Hematopoietic multipotent progenitor cell treated with erythropoietin and hydrocortisone succinate and interleukin-3 and kit ligand, for 4 days (in vitro differentiated cells): ENCODE results near the gene RNF5.
A peak's percentile ranks its signal among the peaks of the same experiment; 100 is the strongest.
"Not testable (repeated sequence)": the region's sequence is repeated elsewhere in the genome, so short reads cannot be mapped to it uniquely, and the experiment has no call there.

ENCODE experiments used
- DNase-seq: peaks from one replicate; pipeline ENCODE4 v3.0.0-alpha.2; 2015

Gene RNF5

GRCh38 chr6:32177788-32178546, at the start of gene RNF5:
Gene RNF5, plus strand, starts transcription at chr6:32178405. Its CDS starts 107 bp downstream, at chr6:32178512.
- DNase-seq: peak; percentile 100

DNA sequence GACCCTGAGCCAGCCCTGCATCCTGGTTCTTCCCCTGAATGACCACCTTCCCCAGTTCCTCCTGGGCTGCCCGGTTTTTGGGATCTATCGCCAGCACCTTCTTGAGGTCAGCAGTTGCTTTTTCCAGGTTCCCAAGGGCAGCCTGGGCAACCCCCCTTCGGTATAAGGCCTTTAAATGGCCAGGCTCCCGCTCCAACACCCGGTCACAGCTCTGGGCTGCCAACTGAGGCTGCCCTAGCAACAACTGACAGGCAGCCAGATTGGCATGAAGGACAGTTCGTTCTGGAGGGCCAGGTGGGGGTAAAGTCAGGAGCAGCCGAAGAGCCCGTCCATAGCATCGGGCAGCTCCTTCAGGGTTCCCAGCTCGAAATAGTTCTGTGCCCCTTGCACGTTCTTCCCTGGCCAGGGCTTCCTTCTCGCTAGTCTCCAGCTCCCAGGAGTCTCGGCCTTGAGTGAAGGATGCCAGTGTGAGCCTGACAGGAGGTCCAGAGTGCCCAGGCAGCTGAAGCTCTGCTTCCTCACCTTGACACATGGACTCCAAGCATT, 49.4 kb upstream of the RNF5 start:
- no peak for DNase-seq

GRCh38 chr6:32129297-32130088, 48.7 kb upstream of the RNF5 start:
- no peak for DNase-seq

- peak; percentile 90 for DNase-seq
These were observed 46.7 kb upstream of the RNF5 start for GRCh38 chr6:32131439-32131948.

- no peak for DNase-seq
These were observed 46.1 kb upstream of the RNF5 start for GRCh38 chr6:32132110-32132509.

DNA sequence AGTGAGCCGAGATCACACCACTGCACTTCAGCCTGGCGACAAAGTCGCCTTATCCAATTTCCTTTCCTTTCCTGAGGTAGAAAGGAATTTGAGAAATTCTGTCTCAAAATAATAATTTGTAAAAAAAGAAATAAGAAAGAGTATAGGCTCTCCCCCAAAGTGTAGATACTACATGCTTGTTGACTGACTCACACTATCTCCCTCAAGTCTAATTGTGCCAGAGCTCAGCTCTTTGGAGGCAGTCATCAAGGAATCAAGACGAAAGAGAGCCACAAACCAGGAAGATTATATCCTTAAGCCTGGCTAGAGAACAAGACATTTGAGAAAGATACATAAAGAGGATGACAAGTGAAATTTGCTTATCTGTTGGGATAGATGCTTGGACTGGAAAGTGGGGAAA, 44.4 kb upstream of the RNF5 start:
- DNase-seq: no peak

DNA sequence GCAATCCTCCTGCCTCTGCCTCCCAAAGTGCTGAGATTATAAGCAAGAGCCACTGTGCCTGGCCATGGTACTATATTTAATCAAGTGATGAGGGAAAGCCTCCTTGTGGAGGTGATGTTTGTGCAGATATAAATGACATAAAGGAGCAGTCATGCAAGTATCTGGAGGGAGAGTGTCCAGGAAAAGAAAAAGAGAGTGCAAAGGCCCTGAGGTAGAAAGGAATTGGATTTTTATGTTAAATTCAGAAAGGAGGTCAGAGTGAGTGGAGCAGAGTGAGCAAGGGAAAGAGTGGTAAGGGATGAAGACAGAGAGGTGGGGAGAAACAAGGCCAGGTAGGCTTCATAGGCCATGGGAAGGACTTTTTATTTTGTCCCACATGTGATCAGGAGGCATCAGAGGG, 40.8 kb upstream of the RNF5 start:
- no peak for DNase-seq

- DNase-seq: no peak
These were observed 38.6 kb upstream of the RNF5 start for GRCh38 chr6:32139590-32139989.

DNA sequence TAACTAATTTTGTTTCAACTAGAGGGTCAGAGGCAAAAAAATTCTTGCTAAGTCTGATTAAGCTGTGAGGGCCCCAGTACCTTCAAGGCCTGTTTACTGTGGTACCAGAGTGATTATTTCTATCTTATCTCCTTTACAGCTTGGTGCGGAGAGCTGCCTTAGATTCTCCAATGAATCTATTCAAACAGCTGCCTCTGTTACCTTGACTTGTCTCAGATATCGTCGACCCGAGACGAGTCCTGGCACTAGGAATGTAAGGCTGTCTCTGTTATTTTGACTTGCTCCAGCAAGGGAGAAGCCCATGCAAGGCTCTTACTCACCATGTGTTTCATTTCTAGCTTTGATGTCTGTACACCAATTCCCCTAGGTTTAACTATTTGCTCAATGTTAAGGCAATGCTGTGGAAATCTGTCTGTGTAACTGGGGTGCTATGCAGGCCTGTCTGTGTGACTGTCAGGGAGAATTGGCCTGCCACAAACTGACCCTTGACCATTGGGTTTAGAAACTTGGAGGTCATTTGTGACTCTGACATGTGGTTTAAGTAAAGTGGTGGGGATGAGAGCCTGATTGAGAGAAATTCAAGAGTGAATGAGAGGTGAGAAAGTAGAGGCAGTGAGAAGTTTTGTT, 37.7 kb upstream of the RNF5 start:
- DNase-seq: no peak

DNA sequence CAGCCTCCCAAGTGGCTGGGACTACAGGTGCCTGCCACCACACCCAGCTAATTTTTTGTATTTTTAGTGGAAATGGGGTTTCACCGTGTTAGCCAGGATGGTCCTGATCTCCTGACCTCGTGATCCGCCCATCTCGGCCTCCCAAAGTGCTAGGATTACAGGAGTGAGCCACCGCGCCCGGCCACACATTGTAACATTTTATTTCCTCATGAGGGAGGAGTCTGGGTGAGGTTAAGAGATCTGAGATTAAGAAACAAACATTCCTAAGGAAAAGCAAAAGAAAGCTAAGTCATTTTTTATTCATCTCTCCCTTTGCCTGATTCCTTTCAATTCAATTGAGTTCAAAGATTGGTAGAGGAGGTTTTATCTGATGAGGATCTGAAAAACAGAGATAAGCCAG, 34.0 kb upstream of the RNF5 start:
- DNase-seq: not testable (repeated sequence)

DNA sequence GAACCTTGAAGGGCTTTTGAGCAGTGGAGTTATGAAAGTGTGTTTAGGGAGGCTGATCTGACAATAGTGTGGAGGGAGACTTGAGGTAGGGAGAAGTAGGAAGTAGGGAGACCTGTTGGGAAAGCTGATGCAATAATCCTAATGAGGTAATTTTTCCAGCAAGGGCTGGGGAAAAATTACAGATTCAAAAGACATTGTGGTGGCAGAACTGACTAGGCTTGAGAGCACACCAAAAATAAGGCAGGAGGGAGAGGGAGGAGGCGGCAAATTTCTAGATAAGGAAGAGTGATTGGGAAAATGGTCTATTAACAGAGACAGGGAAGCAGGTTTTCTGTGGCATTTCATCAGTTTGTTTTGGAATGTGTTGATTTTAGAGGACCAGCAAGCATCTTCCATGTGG, 31.9 kb upstream of the RNF5 start:
- no peak for DNase-seq

DNA sequence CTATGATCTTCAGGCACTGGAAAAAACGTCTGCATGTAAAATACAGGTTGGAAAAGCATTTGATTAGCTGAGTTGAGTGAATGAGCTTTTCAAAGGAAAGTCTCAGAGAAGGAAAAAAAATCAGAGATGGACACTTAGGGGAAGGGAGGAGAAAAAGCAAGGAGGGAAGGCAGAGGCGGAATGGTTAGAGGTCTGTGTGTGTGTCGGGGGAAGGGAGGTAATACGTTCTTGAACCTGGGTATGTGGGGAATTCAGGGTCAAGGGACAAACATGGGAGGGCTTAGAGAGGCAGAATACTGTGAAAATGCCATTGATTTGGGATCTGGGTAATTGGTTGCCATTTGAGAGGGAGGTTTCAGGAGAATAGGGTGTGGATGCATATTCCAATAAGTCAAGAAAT, 31.5 kb upstream of the RNF5 start:
- DNase-seq: no peak

DNA sequence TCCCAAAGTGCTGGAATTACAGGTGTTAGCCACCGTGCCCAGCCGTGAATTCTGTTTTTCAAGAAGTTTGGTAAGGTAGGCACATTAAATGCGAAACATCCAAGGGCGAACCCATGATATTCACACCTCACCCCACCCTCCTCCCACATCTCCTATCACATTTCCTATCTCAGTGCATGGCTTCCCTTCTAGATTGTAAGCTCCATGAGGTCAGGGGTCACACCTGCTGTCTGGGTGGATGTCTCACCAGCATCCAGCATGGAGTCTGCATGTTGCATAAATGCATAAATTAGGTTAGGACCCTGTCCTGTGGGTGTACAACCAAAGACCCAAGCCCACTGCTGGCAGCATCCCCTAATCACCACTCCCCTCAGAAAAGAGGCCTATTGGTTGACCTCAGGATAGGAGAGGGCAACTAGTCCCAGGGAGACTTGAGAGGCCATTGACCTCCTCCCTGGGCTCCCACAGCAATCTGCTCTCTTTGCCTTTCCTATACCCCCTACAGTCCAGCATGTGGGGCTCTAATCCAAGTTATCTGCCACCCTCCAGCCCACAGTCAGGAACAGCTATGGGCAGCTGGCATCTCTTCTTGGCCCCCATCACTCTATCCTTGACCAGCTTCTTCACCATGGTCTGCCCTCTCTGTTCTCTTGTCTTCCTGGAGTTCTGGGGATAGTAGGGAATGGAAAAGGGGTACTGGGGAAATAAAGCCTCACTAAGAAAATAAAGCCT, 30.6 kb upstream of the RNF5 start:
- DNase-seq: peak; percentile 68

DNA sequence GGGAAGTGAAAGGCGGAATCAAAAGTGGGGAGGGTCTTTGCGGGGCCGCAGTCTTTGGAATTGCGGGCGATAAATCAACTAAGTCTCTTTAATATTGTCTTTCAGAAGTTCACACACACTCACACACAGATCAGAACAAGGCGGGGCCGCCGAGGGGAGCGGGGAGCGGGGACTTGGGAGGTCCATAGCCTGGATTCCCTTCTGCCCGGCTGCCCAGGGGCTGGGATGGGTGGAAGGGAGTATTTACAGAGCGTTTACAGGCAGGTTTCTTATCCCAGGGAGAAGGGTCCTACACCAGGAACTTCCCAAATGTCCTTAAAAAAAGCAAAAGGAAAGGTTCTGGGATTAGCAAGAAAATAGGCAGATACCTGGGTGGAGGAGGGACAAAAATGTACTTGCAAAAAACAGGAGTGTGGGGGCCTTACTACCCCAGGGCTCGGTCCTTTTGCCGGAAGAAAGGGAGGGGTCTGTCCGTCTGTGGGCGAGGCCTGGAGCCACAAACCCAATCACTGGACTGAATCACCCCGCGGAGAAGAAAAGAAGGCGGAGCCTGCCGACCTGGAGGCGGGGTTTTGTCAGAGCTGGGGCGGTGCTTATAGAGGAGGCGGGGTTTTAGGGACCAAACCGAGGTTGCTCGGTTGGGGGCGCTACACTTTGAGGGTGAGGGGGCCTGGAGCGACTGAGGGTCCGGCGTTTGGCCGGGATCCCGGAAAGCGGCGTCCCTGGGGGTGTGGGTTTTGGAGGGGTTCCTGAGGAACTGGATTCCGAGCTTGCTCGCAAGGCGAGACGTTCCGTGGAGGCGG, 29.7 kb upstream of the RNF5 start:
- DNase-seq: peak; percentile 91

DNA sequence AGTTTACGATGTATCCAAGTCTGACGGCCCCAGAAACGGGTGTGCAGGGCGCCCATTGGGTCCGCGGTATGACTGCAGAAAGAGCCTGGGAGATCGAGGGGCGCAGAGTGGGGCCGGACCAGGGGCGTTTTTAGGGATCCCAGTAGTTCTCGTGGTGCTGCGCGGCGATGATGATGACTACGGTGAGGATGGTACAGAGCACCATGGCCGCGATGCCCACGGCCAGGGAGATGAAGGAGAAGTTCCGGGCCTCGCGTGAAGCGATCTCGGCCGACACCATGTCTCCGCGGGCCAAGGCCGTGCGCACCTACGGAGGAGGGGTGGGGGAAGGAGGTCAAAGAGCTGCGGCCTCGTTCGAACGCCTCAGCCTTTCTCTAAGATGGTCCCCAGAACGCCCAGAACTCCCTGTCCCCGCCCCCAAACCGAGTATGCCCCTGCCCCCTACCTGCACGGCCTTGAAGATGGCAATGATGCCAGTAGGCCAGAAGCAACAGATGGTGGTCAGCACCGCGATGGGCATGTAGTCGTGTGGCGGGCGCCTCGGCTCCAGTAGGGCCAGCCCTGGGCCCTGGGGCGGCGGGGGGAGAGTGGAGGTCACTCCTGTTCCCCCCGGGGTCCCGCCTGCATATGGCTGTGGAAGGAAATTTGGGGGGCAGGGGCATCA, 29.0 kb upstream of the RNF5 start:
- peak; percentile 8 for DNase-seq

DNA sequence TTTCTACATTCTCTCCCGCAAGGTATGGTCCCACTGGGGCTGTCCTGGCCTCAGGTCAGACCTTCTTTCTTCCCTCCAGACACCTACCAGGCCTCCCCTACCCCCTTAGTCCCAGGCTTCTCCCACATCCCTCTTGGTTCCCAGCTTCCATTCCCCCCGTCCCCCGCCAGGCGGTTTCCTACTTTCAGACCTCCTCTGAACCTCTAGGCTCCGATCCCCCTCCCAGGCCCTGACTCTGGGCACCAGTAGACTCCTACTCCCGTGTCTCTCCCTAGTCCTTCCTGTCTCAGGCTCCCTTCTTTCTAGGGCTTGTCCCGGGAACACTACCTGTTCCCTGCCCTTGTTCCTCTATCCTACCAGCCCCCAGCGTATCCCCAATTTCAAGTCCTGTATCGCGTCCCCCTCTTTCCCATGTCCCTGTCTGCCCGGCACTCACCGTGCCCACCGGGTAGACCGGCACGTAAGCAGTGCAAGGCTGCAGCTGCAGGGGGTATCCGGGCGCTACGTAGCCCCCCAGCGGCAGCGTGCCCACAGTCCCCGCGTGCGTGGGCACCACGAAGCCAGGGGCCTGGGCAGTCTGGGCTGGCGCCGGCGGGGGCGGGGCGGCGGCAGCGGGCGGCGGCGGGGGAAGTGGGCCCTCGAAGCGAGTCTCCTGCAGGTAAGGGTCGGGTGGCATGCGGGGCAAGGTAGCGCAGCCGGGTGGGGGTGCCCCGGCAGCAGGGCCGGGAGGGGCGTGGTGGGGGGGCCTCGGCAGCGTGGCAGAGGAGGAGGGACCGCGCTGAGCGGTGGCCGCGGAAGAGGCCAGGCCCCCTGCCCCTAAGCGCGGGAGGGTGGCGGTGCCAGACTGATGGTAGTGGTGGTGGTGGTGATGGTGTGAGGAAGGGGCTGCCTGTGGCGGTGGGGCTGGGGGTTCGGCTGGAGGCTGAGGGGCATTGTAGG, 28.0 kb upstream of the RNF5 start:
- no peak for DNase-seq

GRCh38 chr6:32151181-32151862, 26.9 kb upstream of the RNF5 start:
- peak; percentile 8 for DNase-seq

GRCh38 chr6:32151863-32152768, 26.1 kb upstream of the RNF5 start, which contains the start of gene PRRT1:
Gene PRRT1, minus strand, starts transcription at chr6:32151939. Its CDS starts 112 bp downstream, at chr6:32151827.
- peak; percentile 9 for DNase-seq
